ENCODE measurements around the gene RASAL1. TPM values are rescaled to one million over a fixed set of nuclear protein-coding genes. Genes with fewer than 3 reads are reported as not detected.
"Not testable (repeated sequence)": the region's sequence is repeated elsewhere in the genome, so short reads cannot be mapped to it uniquely, and the experiment has no call there.

Gene RASAL1
- total and polyA plus RNA-seq, 2 donors (not counting 1 experiment from before 2014, with no cell fraction given) = 0.10 to 11.0 TPM

GRCh38 chr12:113118142-113118541 is 17.4 kb downstream of the RASAL1 start:
- peaks cover 7% of the 10 kb centered on the region for H3K27me3 Mint-ChIP-seq
- no peak for TF ChIP-seq EZH2 (IDR thresholded peaks at IDR 0.05; ENCODE audit: borderline replicate concordance, insufficient read depth, low read depth, low read length, poor library complexity, severe bottlenecking)
- TF ChIP-seq, protein P1, sequence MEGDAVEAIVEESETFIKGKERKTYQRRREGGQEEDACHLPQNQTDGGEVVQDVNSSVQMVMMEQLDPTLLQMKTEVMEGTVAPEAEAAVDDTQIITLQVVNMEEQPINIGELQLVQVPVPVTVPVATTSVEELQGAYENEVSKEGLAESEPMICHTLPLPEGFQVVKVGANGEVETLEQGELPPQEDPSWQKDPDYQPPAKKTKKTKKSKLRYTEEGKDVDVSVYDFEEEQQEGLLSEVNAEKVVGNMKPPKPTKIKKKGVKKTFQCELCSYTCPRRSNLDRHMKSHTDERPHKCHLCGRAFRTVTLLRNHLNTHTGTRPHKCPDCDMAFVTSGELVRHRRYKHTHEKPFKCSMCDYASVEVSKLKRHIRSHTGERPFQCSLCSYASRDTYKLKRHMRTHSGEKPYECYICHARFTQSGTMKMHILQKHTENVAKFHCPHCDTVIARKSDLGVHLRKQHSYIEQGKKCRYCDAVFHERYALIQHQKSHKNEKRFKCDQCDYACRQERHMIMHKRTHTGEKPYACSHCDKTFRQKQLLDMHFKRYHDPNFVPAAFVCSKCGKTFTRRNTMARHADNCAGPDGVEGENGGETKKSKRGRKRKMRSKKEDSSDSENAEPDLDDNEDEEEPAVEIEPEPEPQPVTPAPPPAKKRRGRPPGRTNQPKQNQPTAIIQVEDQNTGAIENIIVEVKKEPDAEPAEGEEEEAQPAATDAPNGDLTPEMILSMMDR (IDR thresholded peaks at IDR 0.05) = no peak
- H3K79me2 ChIP-seq (ENCODE audit: control insufficient read depth, insufficient read depth, low read length) = no peaks in the 10 kb centered on the region
- ATAC-seq (ENCODE audit: low read depth) (no peak), DNase-seq (no peak)
- no peak overlapping the region for H3K27ac ChIP-seq (ENCODE audit: low read length in 2 of 2)
- no peak overlapping the region for H3K27ac Mint-ChIP-seq
- H3K4me3 Mint-ChIP-seq = no peak overlapping the region
- no peaks in the 10 kb centered on the region for H3K27me3 ChIP-seq (replicated peaks in 1 of 4; ENCODE audit: control extremely low read depth in 1 of 4, control insufficient read depth in 3 of 4, insufficient read depth in 4 of 4, low read length in 3 of 4)
- no peak overlapping the region for H2AFZ ChIP-seq (ENCODE audit: insufficient read depth, low read depth, low read length, poor library complexity, severe bottlenecking)
- ChIA-PET POLR2A (no interaction called here), CTCF (interaction anchor here (1.9 kb wide), 1 partner anchor 70 kb away, joined by 5 read pairs; no protein-coding TSS in a partner anchor)
- WGBS (ENCODE audit: insufficient coverage) = no CpG with 5 or more reads among the region's 1 CpG
- H3K9me3 ChIP-seq (ENCODE audit: control extremely low read depth in 1 of 3, control insufficient read depth in 2 of 3, insufficient read depth in 1 of 3, low read length in 2 of 3) = peaks cover 0 to under 1% (median 0%) of the 10 kb centered on the region in 3 donors
- no peak overlapping the region for H3K4me2 ChIP-seq (replicated peaks; ENCODE audit: low read depth, low read length, poor library complexity, severe bottlenecking)
- no peaks in the 10 kb centered on the region for H3K4me1 Mint-ChIP-seq
- H3K4me1 ChIP-seq (ENCODE audit: control insufficient read depth in 2 of 2, insufficient read depth in 2 of 2, low read length in 2 of 2) = no peaks in the 10 kb centered on the region
- no peak overlapping the region for H3K9ac ChIP-seq (ENCODE audit: low read length)
- no peaks in the 10 kb centered on the region for H4K20me1 ChIP-seq (ENCODE audit: control insufficient read depth, insufficient read depth, low read length, poor library complexity, severe bottlenecking)
- H3K9me3 Mint-ChIP-seq (ENCODE audit: insufficient read depth) = peaks cover under 1% of the 10 kb centered on the region
- H3K4me3 ChIP-seq (ENCODE audit: control extremely low read depth in 1 of 5, extremely low read depth in 1 of 5, insufficient read depth in 1 of 5, low read depth in 2 of 5, low read length in 4 of 5) = no peak overlapping the region
- intact Hi-C loops (cut with micrococcal nuclease) = no loop called here
- H3K36me3 ChIP-seq (replicated peaks in 1 of 2; ENCODE audit: control extremely low read depth in 1 of 2, control insufficient read depth in 1 of 2, extremely low read depth in 1 of 2, insufficient read depth in 2 of 2, low read length in 1 of 2) = no peaks in the 10 kb centered on the region

- H3K4me1 ChIP-seq (ENCODE audit: control insufficient read depth in 2 of 2, insufficient read depth in 2 of 2, low read length in 2 of 2); H3K27ac Mint-ChIP-seq; H3K4me2 ChIP-seq (replicated peaks; ENCODE audit: low read depth, low read length, poor library complexity, severe bottlenecking); H3K27ac ChIP-seq (ENCODE audit: low read length in 2 of 2); ATAC-seq (ENCODE audit: low read depth); H3K79me2 ChIP-seq (ENCODE audit: control insufficient read depth, insufficient read depth, low read length); H3K4me3 ChIP-seq (ENCODE audit: control extremely low read depth in 1 of 5, extremely low read depth in 1 of 5, insufficient read depth in 1 of 5, low read depth in 2 of 5, low read length in 4 of 5); H3K9me3 ChIP-seq (ENCODE audit: control extremely low read depth in 1 of 3, control insufficient read depth in 2 of 3, insufficient read depth in 1 of 3, low read length in 2 of 3); DNase-seq; H3K9ac ChIP-seq (ENCODE audit: low read length); H3K27me3 Mint-ChIP-seq; H2AFZ ChIP-seq (ENCODE audit: insufficient read depth, low read depth, low read length, poor library complexity, severe bottlenecking); POLR2A ChIA-PET; H3K36me3 ChIP-seq (replicated peaks in 1 of 2; ENCODE audit: control extremely low read depth in 1 of 2, control insufficient read depth in 1 of 2, extremely low read depth in 1 of 2, insufficient read depth in 2 of 2, low read length in 1 of 2); H3K9me3 Mint-ChIP-seq (ENCODE audit: insufficient read depth); H3K27me3 ChIP-seq (replicated peaks in 1 of 4; ENCODE audit: control extremely low read depth in 1 of 4, control insufficient read depth in 3 of 4, insufficient read depth in 4 of 4, low read length in 3 of 4); intact Hi-C loops (cut with micrococcal nuclease); H3K4me1 Mint-ChIP-seq; H3K4me3 Mint-ChIP-seq; H4K20me1 ChIP-seq (ENCODE audit: control insufficient read depth, insufficient read depth, low read length, poor library complexity, severe bottlenecking): not testable (repeated sequence)
- CTCF ChIA-PET = interaction anchor here (1.9 kb wide), 1 partner anchor 69 kb away, joined by 5 read pairs; no protein-coding TSS in a partner anchor
- no CpG with 5 or more reads among the region's 8 CpGs for WGBS (ENCODE audit: insufficient coverage)
Measured at GRCh38 chr12:113117684-113118083, 17.9 kb downstream of the RASAL1 start.
